ENCODE measurements around the gene EEF2KMT. TPM values are rescaled to one million over a fixed set of nuclear protein-coding genes. Genes with fewer than 3 reads are reported as not detected.

Gene EEF2KMT
- total and polyA plus RNA-seq, 2 of the 8 experiments (the other 6 are each of a cell fraction or from before 2014, with no cell fraction given): 35.8 to 37.0 TPM

DNA sequence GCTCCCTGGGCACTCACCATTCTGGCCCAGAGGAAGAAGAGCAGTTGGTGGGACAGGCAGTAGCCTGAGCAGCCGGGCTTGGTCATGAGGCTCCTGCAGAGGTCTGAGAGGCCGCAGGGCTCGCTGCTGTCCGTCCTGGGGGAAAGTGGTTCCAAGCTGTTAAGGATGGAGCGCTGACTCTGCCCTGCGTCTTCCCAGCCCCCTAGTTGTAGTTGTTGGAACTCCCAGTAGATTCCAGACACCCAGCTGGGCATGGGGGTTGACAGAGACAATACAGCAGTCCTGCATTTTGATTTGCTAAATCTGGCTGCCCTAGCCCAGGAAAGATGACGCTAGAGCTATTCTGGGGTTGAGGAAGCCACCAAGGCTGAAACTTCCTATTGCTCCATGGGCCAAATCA lies 39.1 kb downstream of the EEF2KMT start (continued):
- TF ChIP-seq SRF (IDR thresholded peaks at IDR 0.05; ENCODE audit: low read depth, low read length) (no peak), NANOG (IDR thresholded peaks at IDR 0.05; ENCODE audit: insufficient read depth, low read depth, low read length, poor library complexity, severe bottlenecking) (no peak), GABPA (IDR thresholded peaks at IDR 0.05; ENCODE audit: borderline replicate concordance, insufficient read depth, low read length) (no peak), ASH2L (IDR thresholded peaks at IDR 0.05; ENCODE audit: low read length) (no peak), CHD2 (IDR thresholded peaks at IDR 0.05; ENCODE audit: low read length) (no peak), PHF8 (conservative IDR thresholded peaks at IDR 0.05; ENCODE audit: low read depth, low read length) (no peak), SIRT6 (IDR thresholded peaks at IDR 0.05; ENCODE audit: low read length) (no peak), TBP (IDR thresholded peaks at IDR 0.05; ENCODE audit: low read depth, low read length) (peak; percentile 69; the same call in 1 of the 2 replicates), CBX8 (IDR thresholded peaks at IDR 0.05; ENCODE audit: borderline replicate concordance, low read depth, low read length) (no peak), JUND (IDR thresholded peaks at IDR 0.05; ENCODE audit: low read length) (no peak), POU5F1 (IDR thresholded peaks at IDR 0.05; ENCODE audit: low read depth, low read length) (no peak), CBX5 (IDR thresholded peaks at IDR 0.05; ENCODE audit: low read depth, low read length) (no peak), EP300 (IDR thresholded peaks at IDR 0.05; ENCODE audit: borderline replicate concordance in 1 of 2, low read depth in 2 of 2, low read length in 2 of 2) (no peak), HDAC2 (IDR thresholded peaks at IDR 0.05; ENCODE audit: borderline replicate concordance in 1 of 2, low read depth in 2 of 2, low read length in 2 of 2) (no peak), SIN3A (conservative IDR thresholded peaks at IDR 0.05 in 1 of 2, IDR thresholded peaks at IDR 0.05 in 1 of 2; ENCODE audit: low read depth in 1 of 2, low read length in 2 of 2) (peak in 1 of 2 experiments; percentile 54; a peak in 2 of 4 replicates), HDAC6 (IDR thresholded peaks at IDR 0.05; ENCODE audit: low read depth, low read length) (no peak), SP4 (IDR thresholded peaks at IDR 0.05; ENCODE audit: low read length) (no peak), JUN (IDR thresholded peaks at IDR 0.05; ENCODE audit: low read depth, low read length) (no peak), KDM4A (IDR thresholded peaks at IDR 0.05; ENCODE audit: low read depth, low read length, severe bottlenecking) (no peak), RNF2 (IDR thresholded peaks at IDR 0.05; ENCODE audit: borderline replicate concordance, low read depth, low read length, missing control alignments, poor library complexity, severe bottlenecking) (no peak), POLR2AphosphoS5 (IDR thresholded peaks at IDR 0.05; ENCODE audit: low read depth, low read length) (no peak), BACH1 (IDR thresholded peaks at IDR 0.05; ENCODE audit: low read length) (no peak)
- TF ChIP-seq, protein P1, sequence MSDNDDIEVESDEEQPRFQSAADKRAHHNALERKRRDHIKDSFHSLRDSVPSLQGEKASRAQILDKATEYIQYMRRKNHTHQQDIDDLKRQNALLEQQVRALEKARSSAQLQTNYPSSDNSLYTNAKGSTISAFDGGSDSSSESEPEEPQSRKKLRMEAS (IDR thresholded peaks at IDR 0.05): no peak
- TF ChIP-seq, protein P2, sequence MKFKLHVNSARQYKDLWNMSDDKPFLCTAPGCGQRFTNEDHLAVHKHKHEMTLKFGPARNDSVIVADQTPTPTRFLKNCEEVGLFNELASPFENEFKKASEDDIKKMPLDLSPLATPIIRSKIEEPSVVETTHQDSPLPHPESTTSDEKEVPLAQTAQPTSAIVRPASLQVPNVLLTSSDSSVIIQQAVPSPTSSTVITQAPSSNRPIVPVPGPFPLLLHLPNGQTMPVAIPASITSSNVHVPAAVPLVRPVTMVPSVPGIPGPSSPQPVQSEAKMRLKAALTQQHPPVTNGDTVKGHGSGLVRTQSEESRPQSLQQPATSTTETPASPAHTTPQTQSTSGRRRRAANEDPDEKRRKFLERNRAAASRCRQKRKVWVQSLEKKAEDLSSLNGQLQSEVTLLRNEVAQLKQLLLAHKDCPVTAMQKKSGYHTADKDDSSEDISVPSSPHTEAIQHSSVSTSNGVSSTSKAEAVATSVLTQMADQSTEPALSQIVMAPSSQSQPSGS (IDR thresholded peaks at IDR 0.05; ENCODE audit: low read length): 0 out of 2 replicates have a peak, but pooled peaks have one; percentile 38

Data from H1 (cell line).